GM12878 (cell line): ENCODE data around the gene MRPL1. TPM values are rescaled to one million over a fixed set of nuclear protein-coding genes. Genes with fewer than 3 reads are reported as not detected.

Experiments
- ATAC-seq: fragments of 200-7000 bp; cut with Tn5 transposase; 3 replicates; pipeline ENCODE4 v1.9.1; 2020; ENCODE audit warnings: mild to moderate bottlenecking, moderate library complexity
- BruUV-seq: library from RNA; stranded (reverse); fragments of 400-500 nt; replicated peaks from 2 replicates; lab custom pipeline; 2021; lab: Mats Ljungman, UMichigan
- CTCF ChIA-PET: fragments of 300-600 bp; sonication (Branson Sonifier 250); formaldehyde crosslinking; extraction: SDS; loops from one replicate; lab custom pipeline; 2021; ENCODE audit warnings: inconsistent platforms; lab: Yijun Ruan, JAX
- POLR2A ChIA-PET: fragments of 350-600 bp; formaldehyde crosslinking; extraction: SDS; loops from one replicate; lab custom pipeline; 2021; ENCODE audit warnings: inconsistent platforms; lab: Charles Lee
- RAD21 ChIA-PET: fragments of 300-600 bp; sonication (Branson Sonifier 250); formaldehyde crosslinking; loops from one replicate; lab custom pipeline; 2023; ENCODE audit warnings: antibody characterized with exemption; ENCODE audit not compliant: unreplicated experiment; lab: Charles Lee
- SMC1A ChIA-PET: fragments of 300-600 bp; sonication (Branson Sonifier 250); formaldehyde crosslinking; loops from one replicate; lab custom pipeline; 2023; ENCODE audit not compliant: unreplicated experiment, uncharacterized antibody; lab: Charles Lee
- DNase-seq: peaks from one replicate; pipeline ENCODE4 v3.0.0-alpha.2; 2011; ENCODE audit warnings: low read depth, low spot score
- FAIRE-seq: peaks from 3 replicates; lab custom pipeline; 2011; peaks lifted over from hg19 to GRCh38; lab: Jason Lieb, UNC
- H2AFZ ChIP-seq: 2 replicates; pipeline ENCODE4 v1.6.0; 2011; ENCODE audit warnings: low read depth, low read length, control low read depth; ENCODE audit not compliant: control insufficient read depth
- H3K27ac ChIP-seq: 2 replicates; pipeline ENCODE4 v1.5.1; 2011; ENCODE audit warnings: control low read depth; ENCODE audit not compliant: control insufficient read depth, insufficient read depth
- H3K27me3 ChIP-seq, 2 experiments: replicated peaks in 1 of 2; 2 replicates each; pipeline versions ENCODE4 v1.6.0 to v1.6.1; 2011; ENCODE audit warnings: low read length in 1 of 2; ENCODE audit not compliant: control insufficient read depth in 2 of 2, insufficient read depth in 2 of 2
- H3K36me3 ChIP-seq, 2 experiments: 2 replicates each; pipeline ENCODE4 v1.5.1; 2011; ENCODE audit warnings: low read length in 1 of 2; ENCODE audit not compliant: control insufficient read depth in 2 of 2, insufficient read depth in 2 of 2
- H3K4me1 ChIP-seq: 2 replicates; pipeline ENCODE4 v1.6.1; 2011; ENCODE audit warnings: mild to moderate bottlenecking, low read length, moderate library complexity, mixed read lengths; ENCODE audit not compliant: control insufficient read depth, insufficient read depth
- H3K4me2 ChIP-seq: 2 replicates; pipeline ENCODE4 v1.6.0; 2011; ENCODE audit warnings: control low read depth; ENCODE audit not compliant: control insufficient read depth, insufficient read depth
- H3K4me3 ChIP-seq: fragments of 200-600 bp; sonication (generic); 2 replicates; pipeline ENCODE4 v1.5.1; 2016
- H3K79me2 ChIP-seq: 2 replicates; pipeline ENCODE4 v1.6.0; 2011; ENCODE audit warnings: low read length; ENCODE audit not compliant: control insufficient read depth, insufficient read depth
- H3K9ac ChIP-seq: 2 replicates; pipeline ENCODE4 v1.8.0; 2011; ENCODE audit warnings: low read length, control low read depth, mixed read lengths; ENCODE audit not compliant: control insufficient read depth, insufficient read depth
- H3K9me3 ChIP-seq: replicated peaks from 3 replicates; pipeline ENCODE4 v1.5.1; 2011; ENCODE audit warnings: mild to moderate bottlenecking, low read length; ENCODE audit not compliant: control insufficient read depth, insufficient read depth
- H4K20me1 ChIP-seq: 2 replicates; pipeline ENCODE4 v1.6.0; 2011; ENCODE audit not compliant: control insufficient read depth, insufficient read depth
- EED ChIP-seq: sonication (generic); IDR thresholded peaks from 2 replicates; pipeline ENCODE4 v1.6.1; 2016; ENCODE audit warnings: antibody characterized with exemption, low read depth
- HDAC6 ChIP-seq: fragments of 200-600 bp; sonication (generic); IDR thresholded peaks from one replicate; pipeline ENCODE4 v1.8.0; 2017; ENCODE audit warnings: antibody characterized with exemption; ENCODE audit not compliant: unreplicated experiment
- JUNB ChIP-seq: IDR thresholded peaks from 2 replicates; pipeline ENCODE4 v1.6.1; 2016; ENCODE audit warnings: antibody characterized with exemption, mild to moderate bottlenecking
- MYB ChIP-seq: fragments of 150-350 bp; IDR thresholded peaks from 2 replicates; pipeline ENCODE4 v1.6.1; 2014; ENCODE audit warnings: mild to moderate bottlenecking, low read depth, low read length, borderline replicate concordance
- NR2C1 ChIP-seq: fragments of 450-650 bp; IDR thresholded peaks from 2 replicates; pipeline ENCODE4 v1.6.1; 2017; ENCODE audit warnings: antibody characterized with exemption, mild to moderate bottlenecking, moderate library complexity
- RFX5 ChIP-seq: IDR thresholded peaks from 2 replicates; pipeline ENCODE4 v1.6.1; 2011; ENCODE audit warnings: low read depth, low read length, improper control_type of control experiment
- STAT1 ChIP-seq: fragments of 450-650 bp; conservative IDR thresholded peaks from 2 replicates; pipeline ENCODE4 v1.6.1; 2014; ENCODE audit warnings: antibody characterized with exemption, mild to moderate bottlenecking
- TARDBP ChIP-seq: IDR thresholded peaks from 2 replicates; pipeline ENCODE4 v1.6.1; 2016; ENCODE audit warnings: borderline replicate concordance
- TBL1XR1 ChIP-seq: IDR thresholded peaks from 2 replicates; pipeline ENCODE4 v1.6.1; 2012; ENCODE audit warnings: low read depth, low read length, improper control_type of control experiment
- WRNIP1 ChIP-seq: IDR thresholded peaks from 2 replicates; pipeline ENCODE4 v1.6.1; 2011; ENCODE audit warnings: low read depth, low read length, improper control_type of control experiment, borderline replicate concordance
- WGBS: methylation state at CpG from one replicate; pipeline ENCODE4 v1.1.6; 2016; ENCODE audit warnings: low lambda C conversion rate; ENCODE audit not compliant: insufficient replicate concordance, insufficient coverage; ENCODE audit errors: missing lambda C conversion rate; 5-methylcytosine and 5-hydroxymethylcytosine counted together
- in situ Hi-C: fragments of 300-500 bp; cut with MboI; formaldehyde crosslinking; loops from 9 replicates; pipeline ENCODE4 v1.14.3; 2018; ENCODE audit warnings: mixed read lengths
- intact Hi-C: fragments of 100-400 bp; cut with micrococcal nuclease; formaldehyde crosslinking; loops from one replicate; pipeline ENCODE4 v1.14.2; 2022; ENCODE audit not compliant: unreplicated experiment
- polyA plus RNA-seq, 11 experiments: library from polyadenylated mRNA; depleted of rRNA in 4 of 11; unstranded in 6 of 11; stranded (reverse) in 5 of 11; fragments of >200 nt; fragmentation: Nextera tagmentation in 4 of 11; fragmentation: Illumina TruSeq in 1 of 11; extraction: Ambion mirVana in 4 of 11; extraction: Trizol in 1 of 11; gene quantifications; 1 replicate in 1 of 11; 2 replicates in 10 of 11; pipeline versions ENCODE4 v1.2.1 to v1.2.3, GENCODE V29; 2011 to 2016; ENCODE audit warnings: inconsistent platforms in 2 of 11, missing spikeins in 2 of 11, low read depth in 1 of 11
- total RNA-seq, 4 experiments: library from RNA; depleted of rRNA in 3 of 4; stranded (reverse); fragments of >200 nt in 3 of 4; fragmentation: Illumina TruSeq in 1 of 4; extraction: Trizol in 1 of 4; gene quantifications; 2 replicates each; pipeline versions ENCODE4 v1.2.1 to v1.2.3, GENCODE V29; 2013 to 2021
- TF ChIP-seq, protein P1 (sequence below): fragments of 450-650 bp; IDR thresholded peaks from 2 replicates; pipeline ENCODE4 v1.6.1; 2017; ENCODE audit warnings: mild to moderate bottlenecking, moderate library complexity

MRPL1 gene
- total and polyA plus RNA-seq, 10 of the 15 experiments (the other 5 are each of a cell fraction or from before 2014, with no cell fraction given) = 20.2 to 35.7 (median 28.2) TPM

DNA sequence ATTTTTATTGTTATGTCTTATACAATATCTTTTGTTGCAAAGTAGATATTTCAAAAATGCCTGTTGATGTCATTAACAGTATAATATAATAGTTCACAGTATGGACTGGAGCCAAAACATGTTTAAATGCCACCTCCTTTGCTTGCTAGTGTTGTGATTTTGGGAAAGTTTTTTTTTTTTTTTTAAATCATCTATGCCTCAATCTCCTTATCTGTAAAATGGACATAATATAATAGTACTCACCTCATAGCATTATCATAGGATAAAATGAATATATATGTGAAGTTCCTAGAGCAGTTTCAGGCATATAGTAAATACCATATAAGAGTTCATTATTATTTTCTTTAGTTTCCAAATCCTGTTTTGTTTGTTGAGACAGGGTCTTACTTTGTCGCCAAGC is 18.3 kb upstream of the MRPL1 start:
- ChIA-PET RAD21 (no interaction called here), POLR2A (no interaction called here), CTCF (no interaction called here), SMC1A (interaction anchor here (1.0 kb wide), 1 partner anchor 9 kb away, joined by 3 read pairs; no protein-coding TSS in a partner anchor)
- DNase-seq (no peak), ATAC-seq (no peak), FAIRE-seq (no peak)
- intact Hi-C loops (no loop called here), in situ Hi-C loops (no loop called here)
- Histone ChIP-seq H3K36me3 (no peaks in the 10 kb centered on the region), H4K20me1 (no peaks in the 10 kb centered on the region), H3K27me3 (0 out of 4 replicates have a peak, but pooled peaks cover 0 to 3% of the 10 kb centered on the region in 2 experiments), H3K4me3 (no peak overlapping the region), H2AFZ (no peak overlapping the region), H3K9me3 (no peaks in the 10 kb centered on the region), H3K4me1 (no peaks in the 10 kb centered on the region), H3K4me2 (no peak overlapping the region), H3K27ac (no peak overlapping the region), H3K79me2 (no peaks in the 10 kb centered on the region), H3K9ac (no peak overlapping the region)
- WGBS = 100% methylated on average over 1 of the region's 1 CpG
- no TSS peak for BruUV-seq
- TF ChIP-seq MYB (no peak), HDAC6 (no peak), STAT1 (no peak), TARDBP (no peak), WRNIP1 (no peak), JUNB (no peak), NR2C1 (no peak), TBL1XR1 (no peak), EED (no peak), RFX5 (no peak)
- TF ChIP-seq, protein P1, sequence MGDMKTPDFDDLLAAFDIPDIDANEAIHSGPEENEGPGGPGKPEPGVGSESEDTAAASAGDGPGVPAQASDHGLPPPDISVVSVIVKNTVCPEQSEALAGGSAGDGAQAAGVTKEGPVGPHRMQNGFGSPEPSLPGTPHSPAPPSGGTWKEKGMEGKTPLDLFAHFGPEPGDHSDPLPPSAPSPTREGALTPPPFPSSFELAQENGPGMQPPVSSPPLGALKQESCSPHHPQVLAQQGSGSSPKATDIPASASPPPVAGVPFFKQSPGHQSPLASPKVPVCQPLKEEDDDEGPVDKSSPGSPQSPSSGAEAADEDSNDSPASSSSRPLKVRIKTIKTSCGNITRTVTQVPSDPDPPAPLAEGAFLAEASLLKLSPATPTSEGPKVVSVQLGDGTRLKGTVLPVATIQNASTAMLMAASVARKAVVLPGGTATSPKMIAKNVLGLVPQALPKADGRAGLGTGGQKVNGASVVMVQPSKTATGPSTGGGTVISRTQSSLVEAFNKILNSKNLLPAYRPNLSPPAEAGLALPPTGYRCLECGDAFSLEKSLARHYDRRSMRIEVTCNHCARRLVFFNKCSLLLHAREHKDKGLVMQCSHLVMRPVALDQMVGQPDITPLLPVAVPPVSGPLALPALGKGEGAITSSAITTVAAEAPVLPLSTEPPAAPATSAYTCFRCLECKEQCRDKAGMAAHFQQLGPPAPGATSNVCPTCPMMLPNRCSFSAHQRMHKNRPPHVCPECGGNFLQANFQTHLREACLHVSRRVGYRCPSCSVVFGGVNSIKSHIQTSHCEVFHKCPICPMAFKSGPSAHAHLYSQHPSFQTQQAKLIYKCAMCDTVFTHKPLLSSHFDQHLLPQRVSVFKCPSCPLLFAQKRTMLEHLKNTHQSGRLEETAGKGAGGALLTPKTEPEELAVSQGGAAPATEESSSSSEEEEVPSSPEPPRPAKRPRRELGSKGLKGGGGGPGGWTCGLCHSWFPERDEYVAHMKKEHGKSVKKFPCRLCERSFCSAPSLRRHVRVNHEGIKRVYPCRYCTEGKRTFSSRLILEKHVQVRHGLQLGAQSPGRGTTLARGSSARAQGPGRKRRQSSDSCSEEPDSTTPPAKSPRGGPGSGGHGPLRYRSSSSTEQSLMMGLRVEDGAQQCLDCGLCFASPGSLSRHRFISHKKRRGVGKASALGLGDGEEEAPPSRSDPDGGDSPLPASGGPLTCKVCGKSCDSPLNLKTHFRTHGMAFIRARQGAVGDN = no peak
